HG03103 (cell line): ENCODE data around the gene CHKB.
"Not testable (repeated sequence)": the region's sequence is repeated elsewhere in the genome, so short reads cannot be mapped to it uniquely, and the experiment has no call there.

Experiments used
- ATAC-seq: cut with Tn5 transposase; IDR thresholded peaks from one replicate; pipeline ENCODE4 v1.9.1; 2021; ENCODE audit warnings: low read depth; ENCODE audit not compliant: unreplicated experiment

The CHKB gene, protein sequence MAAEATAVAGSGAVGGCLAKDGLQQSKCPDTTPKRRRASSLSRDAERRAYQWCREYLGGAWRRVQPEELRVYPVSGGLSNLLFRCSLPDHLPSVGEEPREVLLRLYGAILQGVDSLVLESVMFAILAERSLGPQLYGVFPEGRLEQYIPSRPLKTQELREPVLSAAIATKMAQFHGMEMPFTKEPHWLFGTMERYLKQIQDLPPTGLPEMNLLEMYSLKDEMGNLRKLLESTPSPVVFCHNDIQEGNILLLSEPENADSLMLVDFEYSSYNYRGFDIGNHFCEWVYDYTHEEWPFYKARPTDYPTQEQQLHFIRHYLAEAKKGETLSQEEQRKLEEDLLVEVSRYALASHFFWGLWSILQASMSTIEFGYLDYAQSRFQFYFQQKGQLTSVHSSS

DNA sequence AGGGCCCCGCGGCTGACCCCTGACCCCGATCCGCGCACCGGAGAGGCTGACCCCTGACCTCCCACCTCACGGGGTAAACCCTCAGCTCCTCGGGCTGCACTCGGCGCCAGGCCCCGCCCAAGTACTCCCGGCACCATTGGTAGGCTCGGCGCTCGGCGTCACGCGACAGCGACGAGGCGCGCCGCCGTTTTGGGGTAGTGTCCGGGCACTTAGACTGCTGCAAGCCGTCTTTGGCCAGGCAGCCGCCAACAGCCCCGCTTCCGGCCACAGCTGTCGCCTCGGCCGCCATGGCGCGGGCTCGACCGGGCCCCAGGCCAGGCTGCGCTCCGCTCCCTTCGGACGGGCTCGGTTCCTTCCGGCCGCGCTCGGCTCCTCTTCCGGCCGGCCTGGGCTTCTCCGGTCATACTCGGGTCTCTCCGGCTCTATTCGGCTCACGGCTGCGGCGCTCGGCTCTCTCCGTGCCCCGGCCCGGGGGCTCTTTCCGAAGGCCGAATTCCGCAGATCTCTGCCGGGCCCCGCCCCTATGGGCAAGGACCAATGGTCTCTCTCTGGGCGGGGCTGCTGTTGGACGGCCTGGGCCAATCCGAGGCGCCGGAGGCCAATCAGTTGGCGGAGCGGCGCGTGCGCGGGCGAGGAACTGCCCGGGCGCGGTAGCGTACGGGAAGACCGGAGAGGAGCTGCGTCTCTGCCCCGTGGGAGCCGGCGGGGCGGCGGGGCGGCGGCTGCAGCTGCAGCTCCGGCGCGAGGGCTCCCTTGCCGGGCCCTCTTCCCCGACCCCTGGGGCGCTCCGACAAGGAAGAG is at the start of gene CHKB:
CHKB (minus strand) TSS at position 357 of the 801 bp plus-strand sequence; CDS start at position 289, 68 bp downstream.
- peak; percentile 95 for ATAC-seq

DNA sequence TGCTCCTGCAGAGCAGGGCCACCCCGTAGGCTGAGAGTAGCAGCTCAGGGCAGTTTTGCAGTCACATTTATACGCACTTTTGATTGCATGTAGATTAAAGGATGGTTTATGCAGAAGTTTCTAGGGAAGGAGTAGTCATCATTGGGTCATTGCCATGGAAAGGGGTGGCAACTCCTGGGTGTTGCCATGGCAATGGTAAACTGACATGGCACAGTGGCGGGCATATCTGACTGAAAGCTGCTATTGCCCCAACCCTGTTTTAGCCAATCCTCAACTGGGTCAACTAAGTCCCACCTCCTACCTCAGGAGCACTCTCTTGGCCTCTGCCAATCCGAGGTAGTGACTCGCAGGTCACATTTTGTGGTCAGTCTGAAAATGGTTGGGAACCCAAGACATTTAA is 47.7 kb upstream of the CHKB start:
- ATAC-seq, result no peak

DNA sequence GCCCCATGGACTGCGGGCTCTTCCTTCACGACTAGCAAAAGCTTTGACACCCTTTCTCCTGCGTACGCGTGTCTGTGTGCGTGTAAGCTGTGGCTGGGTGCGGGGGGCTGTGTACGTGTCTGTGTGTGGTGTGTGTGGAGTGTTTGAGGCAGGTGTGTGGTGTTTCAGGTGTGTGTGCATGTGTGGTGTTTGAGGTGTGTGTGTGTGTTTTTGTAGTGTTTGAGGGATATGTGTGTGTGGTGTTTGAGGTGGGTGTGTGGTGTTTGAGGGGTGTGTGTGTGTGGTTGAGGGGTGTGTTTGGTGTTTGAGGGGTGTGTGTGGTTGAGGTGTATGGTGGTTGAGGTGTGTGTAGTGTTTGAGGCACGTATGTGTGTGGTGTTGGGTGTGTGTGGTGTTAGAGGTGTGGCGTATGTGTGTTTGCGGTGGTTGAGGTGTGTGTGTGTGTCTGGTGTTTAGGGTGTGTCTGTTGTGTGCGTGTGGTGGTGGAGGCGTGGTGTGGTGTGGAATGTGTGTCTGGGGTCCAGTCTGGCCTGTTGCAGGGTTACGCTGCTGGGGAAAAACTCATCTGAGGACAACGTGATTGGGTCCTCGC is 46.0 kb upstream of the CHKB start:
- no peak for ATAC-seq

DNA sequence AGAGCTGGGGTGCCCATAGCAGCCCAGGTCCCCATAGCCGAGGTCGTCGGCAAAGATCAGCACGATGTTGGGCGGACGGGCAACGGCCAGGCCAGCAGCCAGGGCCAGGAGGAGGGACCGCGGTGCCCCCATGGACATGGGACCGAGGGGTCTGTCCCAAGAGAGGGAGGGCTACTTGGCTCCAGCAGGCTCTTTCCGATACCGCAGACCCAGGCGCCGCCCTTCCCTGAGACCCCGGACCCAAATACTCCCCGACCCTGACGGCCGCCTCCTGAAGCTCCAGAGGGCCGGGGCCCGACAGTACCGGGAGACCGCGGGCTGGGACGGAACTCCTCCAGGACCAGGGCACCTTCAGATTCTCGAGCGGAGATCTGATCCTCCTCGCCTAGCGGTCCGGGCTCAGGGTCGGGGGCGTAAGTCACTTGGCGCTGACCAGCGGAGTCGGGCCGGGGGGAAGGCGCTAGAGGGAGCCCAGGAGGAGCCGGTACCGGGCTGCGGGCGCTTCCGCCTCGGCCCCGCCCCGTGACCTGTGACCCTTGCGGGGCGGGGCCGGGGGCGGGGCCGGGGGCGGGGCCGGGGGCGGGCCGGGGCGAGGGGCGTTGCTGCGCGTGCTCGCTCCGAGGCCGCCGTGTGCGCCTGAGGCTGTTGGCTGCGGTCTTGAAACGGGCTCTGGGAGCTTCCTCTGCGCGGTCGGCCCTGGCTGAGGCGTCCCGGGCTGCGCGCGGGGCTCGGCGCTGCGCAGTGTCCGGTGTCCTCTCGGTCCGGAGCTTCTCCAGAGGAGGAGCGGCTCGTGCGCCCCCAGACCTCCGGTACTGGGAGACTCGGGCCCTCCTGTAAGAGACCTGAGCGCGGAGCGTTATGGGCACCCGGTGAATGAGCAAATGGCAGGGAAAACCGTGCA is 45.2 kb upstream of the CHKB start, which contains the start of gene ARSA:
ARSA (minus strand) TSS at position 511 of the 901 bp plus-strand sequence; CDS start at position 138, 373 bp downstream.
- no peak for ATAC-seq

DNA sequence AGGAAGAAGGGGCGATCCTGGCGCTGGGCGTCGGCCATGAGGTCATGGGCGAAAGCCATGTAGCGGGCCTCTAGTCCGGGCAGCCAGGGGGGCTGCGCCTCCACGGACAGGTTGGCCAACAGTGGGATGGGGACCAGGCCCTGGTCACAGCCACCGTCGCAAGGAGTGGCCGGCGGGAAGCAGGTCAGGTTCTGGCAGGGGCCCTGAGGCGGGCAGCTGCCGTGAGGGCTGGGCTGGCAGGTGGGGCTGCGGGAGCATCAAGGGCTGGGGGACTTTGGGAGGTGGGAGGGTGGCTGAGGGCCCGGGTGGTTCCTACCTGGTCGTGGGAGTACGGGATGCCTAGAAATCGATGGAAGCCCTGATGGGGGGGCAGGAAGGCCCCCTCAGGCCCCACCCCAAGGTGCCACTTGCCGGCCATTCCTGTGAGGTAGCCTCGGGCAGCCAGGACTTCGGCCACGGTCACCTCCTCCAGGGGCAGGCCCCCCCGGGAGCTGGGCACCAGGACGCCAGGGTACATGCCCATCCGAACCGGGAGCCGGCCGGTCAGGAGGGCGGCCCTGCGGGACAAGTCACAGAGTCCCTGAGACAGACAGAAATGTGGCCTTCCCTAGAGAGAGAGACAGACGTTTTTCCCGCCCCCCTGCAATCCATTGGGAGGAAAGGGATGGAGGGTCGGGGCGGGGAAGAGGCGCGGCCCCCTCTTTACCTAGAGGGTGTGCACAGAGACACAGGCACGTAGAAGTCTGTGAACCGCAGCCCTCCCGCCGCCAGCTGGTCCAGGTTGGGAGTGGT is 44.4 kb upstream of the CHKB start:
- ATAC-seq, result no peak

DNA sequence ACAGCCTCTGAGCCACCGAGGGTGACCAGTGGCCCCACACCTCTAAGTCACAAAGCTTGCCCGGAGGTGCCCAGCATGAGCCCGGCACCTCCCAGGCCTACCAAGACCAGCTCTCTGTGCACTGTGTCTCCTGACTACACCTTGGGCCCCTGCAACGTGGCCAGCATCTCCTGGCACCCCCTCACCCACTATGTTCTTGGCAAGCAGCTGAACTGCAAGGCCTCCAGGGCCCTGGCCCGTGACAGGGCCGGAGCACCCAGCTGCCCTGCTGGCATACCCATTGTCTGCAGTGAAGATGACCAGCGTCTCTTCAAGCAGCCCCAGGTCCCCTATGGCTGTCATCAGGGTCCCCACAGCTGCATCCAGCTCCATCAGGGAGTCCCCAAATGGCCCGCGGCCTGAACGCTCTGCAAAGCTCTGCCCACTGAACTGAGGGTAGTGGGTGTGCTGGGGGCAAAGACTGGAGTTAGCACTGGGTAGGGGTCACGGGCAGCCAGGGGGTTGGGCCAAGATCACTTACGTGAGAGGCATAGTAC is 43.7 kb upstream of the CHKB start:
- no peak for ATAC-seq

DNA sequence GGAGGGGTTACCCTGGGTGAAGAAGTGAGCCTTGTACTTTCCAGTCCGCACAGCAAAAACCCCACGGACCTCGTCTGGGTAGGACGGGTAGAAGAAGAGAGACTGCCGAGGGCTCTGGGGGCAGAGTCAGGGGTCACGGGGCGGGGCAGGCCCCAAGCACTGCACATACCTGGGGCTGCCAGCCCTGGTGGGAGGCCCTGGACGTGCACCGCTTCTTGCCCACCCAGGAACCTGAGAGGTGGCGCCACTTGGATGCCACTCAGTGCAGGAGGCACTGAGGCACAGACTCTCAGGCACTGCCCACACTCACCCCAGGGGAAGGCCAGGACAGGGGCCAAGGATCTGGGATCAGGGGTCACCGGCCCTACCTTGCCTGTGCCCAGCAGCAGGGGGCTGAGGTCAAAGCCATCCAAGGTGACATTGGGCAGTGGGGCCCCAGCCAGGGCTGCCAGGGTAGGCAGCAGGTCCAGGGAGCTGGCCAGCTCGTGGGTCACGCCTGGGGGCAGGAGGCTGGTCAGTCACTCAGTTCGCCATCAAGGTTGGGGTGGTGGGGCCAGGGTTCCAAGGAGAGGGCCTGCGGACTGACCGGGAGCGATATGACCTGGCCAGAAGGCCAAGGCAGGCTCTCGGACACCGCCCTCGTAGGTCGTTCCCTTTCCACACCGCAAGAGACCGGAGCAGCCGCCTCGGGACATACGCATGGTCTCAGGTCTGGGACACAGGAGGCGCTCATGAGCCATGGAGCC is 43.1 kb upstream of the CHKB start:
- no peak for ATAC-seq

DNA sequence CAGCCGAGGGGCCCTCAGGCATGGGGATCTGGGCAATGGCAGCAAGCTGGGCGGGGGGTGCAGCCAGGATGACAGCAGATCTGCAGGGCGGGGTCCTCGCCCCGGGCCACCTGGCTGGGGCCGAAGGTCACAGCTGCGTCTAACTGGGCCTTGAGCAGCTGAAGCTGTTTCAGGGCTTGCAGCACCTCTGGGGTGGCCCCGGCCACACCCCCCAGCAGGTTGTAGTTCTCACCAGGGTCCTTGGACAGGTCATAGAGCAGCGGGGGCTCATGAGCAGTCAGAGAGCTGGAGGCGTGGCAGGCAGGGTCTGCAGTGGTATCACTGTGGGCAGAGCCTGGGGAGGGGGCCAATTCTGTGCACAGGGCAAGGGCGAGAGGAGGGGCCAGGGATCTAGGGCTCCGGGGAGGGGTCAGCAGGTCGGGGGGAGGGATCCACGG is 42.5 kb upstream of the CHKB start:
- no peak for ATAC-seq

DNA sequence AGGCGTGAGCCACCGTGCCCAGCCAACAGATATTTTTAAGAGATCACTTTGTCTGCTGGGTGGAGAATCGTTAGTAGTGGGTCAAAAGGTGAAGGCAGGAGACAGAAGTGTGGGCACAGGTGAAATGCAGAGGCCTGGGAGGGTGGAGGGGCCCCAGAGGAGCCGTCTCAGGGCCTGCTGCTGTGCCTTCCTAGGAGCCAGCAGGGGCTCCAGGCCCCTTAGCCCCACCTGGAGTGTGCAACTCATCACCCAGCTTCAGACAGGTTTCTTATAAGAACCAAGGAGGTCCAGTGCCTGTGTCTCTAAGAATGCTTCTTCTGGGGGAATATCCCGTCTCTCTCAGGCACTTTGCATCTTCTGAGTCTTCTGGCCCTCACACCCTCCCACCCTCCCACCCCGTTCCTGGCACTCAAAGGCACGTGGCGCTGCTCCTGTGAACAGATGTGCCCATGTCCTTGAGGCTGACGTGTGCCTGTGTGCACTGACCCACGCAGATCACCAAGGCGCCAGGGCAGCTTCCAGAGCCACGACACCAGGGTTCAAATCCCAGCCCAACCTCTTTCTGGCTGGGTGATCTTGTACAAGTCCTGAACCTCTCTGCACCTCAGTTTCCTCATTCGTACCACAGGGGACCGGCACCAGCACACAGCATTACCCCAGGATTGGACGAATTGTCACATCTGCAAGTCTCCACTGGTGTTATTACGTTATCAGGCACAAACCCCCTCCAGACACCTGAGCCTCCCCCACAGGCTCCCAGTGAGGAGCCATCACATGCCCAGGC is 41.9 kb upstream of the CHKB start:
- no peak for ATAC-seq

DNA sequence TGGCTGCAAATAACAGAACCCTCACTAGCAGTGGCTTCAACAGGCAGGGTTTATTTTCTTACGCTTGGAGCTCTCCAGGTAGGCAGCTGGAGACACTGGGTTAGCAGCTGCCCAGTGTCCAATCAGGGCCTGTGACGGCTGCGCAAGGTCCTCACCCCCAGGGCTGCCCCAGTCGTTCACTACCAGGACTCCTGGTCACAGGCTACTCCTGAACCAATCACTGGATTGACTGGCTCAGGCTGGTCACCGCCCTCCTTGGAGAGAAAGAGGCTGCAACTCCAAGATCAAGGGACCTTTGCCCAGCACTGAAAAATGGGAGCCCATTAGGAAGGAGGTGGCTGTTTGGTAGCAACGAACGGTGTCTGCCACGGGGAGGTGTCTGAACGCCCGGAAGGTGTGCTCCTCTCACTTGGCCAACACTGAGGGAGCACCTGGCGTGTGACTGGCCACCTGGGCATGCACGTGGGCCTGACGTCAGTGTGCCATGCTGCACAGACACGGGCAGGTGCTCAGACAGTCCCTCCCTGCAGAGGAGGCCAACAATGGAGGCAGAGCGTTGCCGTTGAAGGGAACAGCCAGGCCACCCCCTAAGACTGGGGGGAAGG is 40.2 kb upstream of the CHKB start:
- no peak for ATAC-seq

DNA sequence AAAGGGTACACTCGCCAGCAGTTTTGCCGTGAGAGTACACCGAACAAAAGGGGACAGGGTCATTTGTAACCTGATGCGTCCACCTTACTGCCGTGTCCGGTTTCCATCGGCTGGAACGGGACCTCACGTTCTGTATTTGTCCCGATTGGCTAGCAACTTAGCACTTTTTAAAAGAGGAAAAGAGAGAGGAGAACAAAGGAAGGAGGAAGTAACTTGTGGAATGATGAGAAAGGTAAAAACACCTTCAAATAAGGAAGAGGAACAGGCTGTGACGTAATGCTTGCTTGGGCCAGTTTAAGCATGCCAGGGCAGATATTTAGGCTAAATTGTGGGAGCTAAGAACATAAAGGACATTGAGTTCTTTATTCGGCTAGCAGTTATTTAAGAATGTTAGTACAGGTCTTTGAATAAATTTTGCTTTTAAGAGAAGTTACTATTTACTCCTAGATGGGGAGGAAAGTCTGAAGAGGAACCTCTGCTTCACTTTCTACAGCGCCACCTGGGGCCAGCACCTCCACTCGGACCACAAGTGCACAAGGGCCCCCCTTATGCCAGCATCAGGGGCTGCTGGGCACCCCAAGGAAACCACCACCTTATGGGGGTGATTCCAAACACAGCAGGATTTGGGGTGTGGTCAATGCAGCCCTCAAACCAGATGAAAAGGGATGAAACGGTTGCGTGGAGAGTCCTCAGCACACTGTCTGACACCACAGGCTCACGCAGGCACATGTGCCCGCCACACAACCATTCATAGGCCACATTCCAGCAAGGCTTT is 39.5 kb upstream of the CHKB start:
- no peak for ATAC-seq

DNA sequence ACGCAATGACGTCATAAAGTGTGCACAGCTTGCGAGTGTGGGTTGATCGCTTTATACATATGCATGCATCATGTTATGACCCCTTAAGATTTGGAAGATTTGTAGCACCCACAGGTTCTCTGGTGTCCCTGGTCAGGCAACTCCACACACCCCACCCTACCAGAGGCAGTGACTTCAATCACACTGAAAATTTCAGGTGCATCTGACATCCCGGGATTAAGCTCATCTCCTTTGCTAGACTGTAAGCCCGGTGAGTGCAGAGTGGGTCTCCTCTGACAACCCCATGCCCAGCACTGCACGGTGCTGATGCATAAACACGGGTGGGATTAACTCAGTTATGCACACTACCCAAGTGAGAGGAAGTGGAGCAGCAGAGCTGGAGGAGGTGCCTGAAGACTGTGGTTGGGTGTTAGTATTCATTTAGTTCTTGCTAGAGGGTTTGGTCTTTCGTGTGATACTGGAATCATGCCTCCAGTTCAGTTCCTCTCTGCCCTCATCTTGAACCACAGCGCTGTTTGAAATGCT is 38.8 kb upstream of the CHKB start:
- no peak for ATAC-seq

DNA sequence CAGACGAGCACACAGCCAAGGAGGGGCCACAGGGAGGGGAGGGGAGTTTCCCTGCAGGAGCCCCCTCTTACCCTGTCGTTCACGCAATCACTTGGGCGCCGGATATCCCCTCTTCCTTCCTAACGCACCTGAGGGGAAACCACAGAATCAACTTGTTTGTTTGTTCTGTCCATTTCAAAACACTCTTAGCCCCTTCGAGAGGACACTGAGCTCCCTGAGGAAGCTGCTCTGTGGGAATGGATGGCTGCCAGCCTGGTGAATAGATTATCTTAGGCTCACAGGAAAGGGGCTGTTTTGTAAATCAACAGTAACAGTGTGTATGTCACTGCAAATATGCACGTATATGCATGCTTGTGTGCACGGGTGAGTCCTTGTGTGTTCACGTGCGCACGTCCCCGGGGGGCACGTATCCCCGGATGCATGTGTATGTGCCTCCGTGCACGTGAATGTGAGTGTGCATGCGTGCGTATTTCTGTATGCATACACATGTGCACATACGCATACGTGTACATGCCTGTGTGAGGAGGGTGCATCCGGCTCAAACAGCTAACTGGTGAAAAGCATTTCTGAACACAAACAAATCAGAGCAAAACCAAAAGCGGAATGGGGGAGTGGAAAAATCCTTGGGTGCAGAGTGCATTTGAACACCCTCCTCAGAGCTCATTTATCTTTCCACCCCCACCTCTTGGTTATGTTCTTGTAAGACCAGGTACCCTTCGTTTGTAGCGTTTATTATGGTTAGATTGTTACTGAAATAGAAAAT is 38.1 kb upstream of the CHKB start:
- no peak for ATAC-seq

DNA sequence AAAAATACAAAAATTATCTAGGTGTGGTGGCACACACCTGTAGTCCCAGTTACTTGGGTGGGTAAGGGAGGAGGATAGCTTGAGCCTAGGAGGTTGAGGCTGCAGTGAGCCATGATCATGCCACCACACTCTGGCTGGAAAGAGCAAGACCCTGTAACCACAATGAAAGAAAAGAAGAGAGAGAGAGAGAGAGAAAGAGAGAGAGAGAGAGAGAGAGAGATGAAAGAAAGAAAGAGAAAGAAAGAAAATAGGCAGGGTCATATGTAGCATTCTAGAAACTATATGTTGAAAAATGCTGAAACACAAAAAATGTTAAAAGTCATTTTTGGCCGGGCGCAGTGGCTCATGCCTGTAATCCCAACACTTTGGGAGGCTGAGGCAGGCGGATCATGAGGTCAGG is 31.6 kb upstream of the CHKB start:
- ATAC-seq, result not testable (repeated sequence)

DNA sequence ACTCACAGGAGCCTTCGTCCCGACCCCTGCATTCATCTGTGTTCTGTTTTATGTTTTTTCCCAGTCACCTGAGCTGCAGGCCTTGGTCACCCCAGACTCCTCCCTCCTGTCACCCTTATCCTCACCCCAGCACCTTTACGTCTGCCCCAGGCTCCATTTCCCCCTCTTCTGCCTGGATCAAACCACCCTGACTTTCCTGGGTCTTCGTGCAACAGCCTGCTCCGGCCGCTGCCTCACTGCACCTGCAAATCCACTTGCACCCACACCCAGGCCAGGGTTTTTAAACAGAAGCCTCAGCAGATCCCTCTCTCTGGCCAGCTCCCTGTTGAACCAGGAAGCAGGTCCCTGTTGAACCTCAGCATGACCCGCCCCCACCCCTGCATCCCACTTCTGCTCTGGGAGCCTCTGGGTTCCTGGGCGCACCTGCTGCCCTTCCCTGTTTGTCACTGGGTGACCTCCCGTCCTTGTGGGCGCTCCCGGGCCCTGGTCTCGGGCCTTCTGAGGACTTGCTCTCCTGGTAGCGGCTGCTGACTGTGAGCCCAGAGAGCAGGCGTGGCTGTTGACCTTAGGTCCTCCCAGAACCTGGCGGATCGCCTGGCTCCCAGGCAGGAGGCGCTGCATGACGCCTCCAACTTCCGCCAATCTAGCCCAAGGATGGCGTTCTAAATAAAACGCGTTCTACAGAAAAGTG is 30.8 kb upstream of the CHKB start:
- no peak for ATAC-seq
